Mesodermal cell (in vitro differentiated cells): ENCODE data around the gene LRBA.

Source experiments
- H3K27ac ChIP-seq: 2 replicates; pipeline ENCODE4 v1.7.0; 2013; ENCODE audit warnings: mild to moderate bottlenecking, low read depth, low read length, moderate library complexity; ENCODE audit not compliant: severe bottlenecking
- H3K36me3 ChIP-seq: 2 replicates; pipeline ENCODE4 v1.7.1; 2013; ENCODE audit warnings: mild to moderate bottlenecking, low read length, moderate library complexity; ENCODE audit not compliant: control insufficient read depth, insufficient read depth
- H3K4me1 ChIP-seq: one replicate; pipeline ENCODE4 v1.7.1; 2013; ENCODE audit warnings: mild to moderate bottlenecking, low read length; ENCODE audit not compliant: insufficient read depth, control insufficient read depth, poor library complexity, severe bottlenecking
- H3K4me3 ChIP-seq: 2 replicates; pipeline ENCODE4 v1.7.0; 2013; ENCODE audit warnings: low read length, control low read depth, mild to moderate bottlenecking; ENCODE audit not compliant: insufficient read depth, poor library complexity, severe bottlenecking; ENCODE audit errors: extremely low read depth
- H3K9me3 ChIP-seq: 2 replicates; pipeline ENCODE4 v1.7.1; 2013; ENCODE audit warnings: mild to moderate bottlenecking, low read length, moderate library complexity; ENCODE audit not compliant: control insufficient read depth
- WGBS, 2 experiments: methylation state at CpG; one replicate each; pipeline ENCODE4 v1.1.5; 2013; ENCODE audit warnings: missing lambda C conversion rate in 2 of 2; ENCODE audit not compliant: insufficient coverage in 2 of 2; 5-methylcytosine and 5-hydroxymethylcytosine counted together

LRBA gene

DNA sequence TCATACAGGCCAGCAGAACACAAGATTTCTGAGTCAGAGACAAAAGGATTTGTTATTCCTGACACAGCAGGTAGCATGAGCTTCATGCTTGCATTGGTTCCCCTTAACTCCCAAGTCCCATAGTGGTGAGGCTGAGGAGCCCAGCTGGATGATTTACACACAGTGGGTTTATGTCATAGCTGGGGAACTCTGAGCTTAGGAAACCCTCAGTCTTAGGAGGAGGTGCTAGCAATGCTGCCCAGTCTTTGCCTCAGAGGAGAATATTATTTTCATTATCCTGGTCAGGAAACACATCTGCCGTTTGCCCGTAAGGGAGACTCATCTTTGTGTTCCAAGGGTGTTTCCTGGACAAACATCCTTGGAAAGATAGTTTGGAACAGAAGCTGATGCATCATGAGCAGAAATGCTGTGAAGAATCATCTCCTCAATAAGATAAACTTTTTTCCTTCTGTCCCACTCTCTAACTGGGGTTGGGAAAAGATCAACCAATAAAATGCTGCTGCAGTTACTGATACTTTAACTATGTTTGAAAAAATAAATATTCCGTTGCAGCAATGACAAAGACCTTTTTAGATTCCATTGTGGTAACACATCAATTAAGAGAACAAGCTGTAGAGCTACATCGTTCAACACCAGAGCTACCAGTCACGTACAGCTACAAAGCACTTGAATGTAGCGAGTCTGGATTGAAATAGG is 790.0 kb downstream of the LRBA start:
- Histone ChIP-seq H3K27ac (peak overlapping the region; percentile 7), H3K4me1 (no peaks in the 10 kb centered on the region), H3K36me3 (no peaks in the 10 kb centered on the region), H3K9me3 (no peaks in the 10 kb centered on the region), H3K4me3 (no peak overlapping the region)
- WGBS, 2 experiments = 84 to 94% methylated on average over 2 to 3 of the region's 6 CpGs

DNA sequence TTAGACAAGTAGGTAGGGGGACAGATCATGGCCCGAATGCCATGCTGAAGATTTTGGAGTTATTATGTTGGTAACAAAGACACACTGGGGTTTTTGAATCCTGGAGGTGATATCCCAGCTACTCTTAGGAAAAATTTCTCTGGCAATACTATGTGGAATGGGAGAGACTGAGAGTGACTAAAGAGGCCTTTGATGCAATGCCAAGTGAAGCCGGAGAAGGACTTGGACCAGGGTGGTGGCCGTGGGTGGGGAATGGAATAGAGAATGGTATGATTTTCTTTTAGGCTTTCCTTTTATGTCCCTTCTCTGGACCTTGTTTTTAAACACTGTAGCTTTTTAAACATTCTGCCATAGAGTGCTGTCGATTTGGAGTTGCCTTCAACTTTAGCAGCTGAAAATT is 795.2 kb downstream of the LRBA start:
- Histone ChIP-seq H3K4me1 (peaks cover 5% of the 10 kb centered on the region), H3K36me3 (no peaks in the 10 kb centered on the region), H3K4me3 (no peak overlapping the region), H3K9me3 (no peaks in the 10 kb centered on the region), H3K27ac (no peak overlapping the region)
- 97 to 100% methylated on average over 2 of the region's 4 CpGs for WGBS, 2 experiments

GRCh38 chr4:150218447-150218846 is 796.6 kb downstream of the LRBA start:
- WGBS, 2 experiments = 84 to 100% methylated on average over 1 to 2 of the region's 2 CpGs
- H3K27ac ChIP-seq = no peak overlapping the region
- no peaks in the 10 kb centered on the region for H3K9me3 ChIP-seq
- H3K4me1 ChIP-seq = peaks cover 5% of the 10 kb centered on the region
- no peak overlapping the region for H3K4me3 ChIP-seq
- no peaks in the 10 kb centered on the region for H3K36me3 ChIP-seq

GRCh38 chr4:150217808-150218207 is 797.3 kb downstream of the LRBA start:
- no peaks in the 10 kb centered on the region for H3K9me3 ChIP-seq
- H3K36me3 ChIP-seq = no peaks in the 10 kb centered on the region
- peaks cover 5% of the 10 kb centered on the region for H3K4me1 ChIP-seq
- 93% methylated on average over 5 of the region's 8 CpGs; no CpG with 5 or more reads in 1 of the 2 experiments for WGBS, 2 experiments
- H3K27ac ChIP-seq = no peak overlapping the region
- no peak overlapping the region for H3K4me3 ChIP-seq

DNA sequence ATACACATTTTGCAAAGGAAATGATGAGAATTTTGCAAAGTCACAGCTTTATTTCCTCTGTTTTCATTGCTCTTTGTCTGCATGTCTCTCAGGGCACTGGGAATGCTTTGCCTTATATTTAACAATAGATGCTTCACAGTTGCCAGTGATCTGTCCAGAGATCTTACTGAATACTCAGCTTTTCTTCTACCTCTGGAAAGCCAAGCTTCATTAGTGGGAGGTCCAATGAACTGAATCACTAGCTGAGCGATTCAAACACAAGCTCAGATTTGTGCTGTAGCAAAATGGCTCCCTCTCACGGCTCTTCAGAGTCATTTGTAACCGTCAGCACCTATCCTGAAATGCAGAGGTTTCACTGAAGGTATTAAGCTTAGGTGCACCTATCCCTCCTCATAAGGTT is 797.9 kb downstream of the LRBA start:
- Histone ChIP-seq H3K4me1 (peaks cover 5% of the 10 kb centered on the region), H3K27ac (peak overlapping the region; percentile 47), H3K4me3 (no peak overlapping the region), H3K36me3 (no peaks in the 10 kb centered on the region), H3K9me3 (no peaks in the 10 kb centered on the region)
- WGBS, 2 experiments = 25 to 30% methylated on average over 2 to 3 of the region's 3 CpGs

DNA sequence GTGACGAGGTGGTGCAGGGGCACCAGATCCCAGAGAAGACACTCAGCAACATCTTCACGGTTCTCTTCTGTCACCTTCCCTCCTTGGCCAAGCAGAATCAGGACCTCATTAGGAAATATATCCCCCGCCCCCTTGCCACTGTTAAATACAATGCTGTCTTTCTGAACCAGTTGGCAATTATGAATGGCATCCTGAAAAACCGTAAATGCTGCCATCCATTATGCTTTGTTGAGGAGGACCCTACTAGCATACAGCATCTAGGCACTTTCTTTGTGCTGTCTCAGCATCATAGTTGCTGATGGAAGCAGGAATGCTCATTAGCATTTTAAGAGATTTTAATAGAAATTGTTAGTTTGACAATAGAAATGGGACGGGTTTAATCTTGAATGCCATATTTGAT is 798.4 kb downstream of the LRBA start:
- 90 to 92% methylated on average over 3 to 4 of the region's 5 CpGs for WGBS, 2 experiments
- no peaks in the 10 kb centered on the region for H3K36me3 ChIP-seq
- H3K4me3 ChIP-seq = no peak overlapping the region
- H3K9me3 ChIP-seq = no peaks in the 10 kb centered on the region
- peaks cover 5% of the 10 kb centered on the region for H3K4me1 ChIP-seq
- H3K27ac ChIP-seq = peak overlapping the region; percentile 47

DNA sequence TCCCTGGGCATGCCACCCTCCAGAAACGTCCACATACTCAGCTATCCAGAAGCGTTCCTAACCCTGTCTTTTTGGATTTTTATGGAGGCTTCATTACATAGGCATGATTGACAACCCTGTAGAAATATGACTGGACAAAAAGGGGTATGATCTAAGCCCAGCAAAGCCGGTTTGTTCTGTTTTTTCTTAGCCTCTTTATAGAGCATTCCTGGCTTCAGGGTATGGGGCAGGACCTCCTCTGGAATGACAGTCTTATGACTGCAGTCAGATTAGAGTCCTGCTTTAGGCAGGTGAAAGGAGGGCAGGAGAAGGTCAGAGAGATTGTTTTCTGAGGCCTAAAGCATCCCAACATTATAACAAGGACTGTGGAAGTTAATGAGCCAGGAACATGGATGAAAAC is 799.5 kb downstream of the LRBA start:
- H3K9me3 ChIP-seq = no peaks in the 10 kb centered on the region
- no peak overlapping the region for H3K4me3 ChIP-seq
- no peaks in the 10 kb centered on the region for H3K36me3 ChIP-seq
- WGBS, 2 experiments = 82 to 100% methylated on average over 1 to 3 of the region's 3 CpGs
- H3K27ac ChIP-seq = no peak overlapping the region
- H3K4me1 ChIP-seq = peaks cover 5% of the 10 kb centered on the region
